BE2C (cell line): ENCODE measurements around the gene DUOX1.

Experiments used
- DNase-seq: peaks from one replicate; pipeline ENCODE4 v3.0.0-alpha.2; 2020
- H3K27me3 ChIP-seq: fragments of 250-450 bp; sonication (Bioruptor Pico); 2 replicates; pipeline ENCODE4 v1.5.1; 2020; ENCODE audit warnings: mild to moderate bottlenecking
- H3K36me3 ChIP-seq: fragments of 250-450 bp; sonication (Bioruptor Pico); 2 replicates; pipeline ENCODE4 v1.5.1; 2020; ENCODE audit warnings: mild to moderate bottlenecking
- H3K4me1 ChIP-seq: fragments of 250-450 bp; sonication (Bioruptor Pico); 2 replicates; pipeline ENCODE4 v1.5.1; 2020
- H3K4me3 ChIP-seq: 2 replicates; pipeline ENCODE4 v1.5.1; 2011; ENCODE audit warnings: low read depth, low read length
- H3K9me3 ChIP-seq: fragments of 250-450 bp; sonication (Bioruptor Pico); 2 replicates; pipeline ENCODE4 v1.5.1; 2020
- TF ChIP-seq, protein P1 (sequence below): IDR thresholded peaks from 2 replicates; pipeline ENCODE4 v1.5.1; 2012; ENCODE audit warnings: mild to moderate bottlenecking, low read depth, low read length

Gene DUOX1

GRCh38 chr15:45199136-45199810, 69.5 kb downstream of the DUOX1 start:
- H3K27me3 ChIP-seq, result no peaks in the 10 kb centered on the region
- peak overlapping the region; percentile 84 for H3K4me3 ChIP-seq
- no peaks in the 10 kb centered on the region for H3K36me3 ChIP-seq
- H3K9me3 ChIP-seq, result no peaks in the 10 kb centered on the region
- TF ChIP-seq, protein P1, sequence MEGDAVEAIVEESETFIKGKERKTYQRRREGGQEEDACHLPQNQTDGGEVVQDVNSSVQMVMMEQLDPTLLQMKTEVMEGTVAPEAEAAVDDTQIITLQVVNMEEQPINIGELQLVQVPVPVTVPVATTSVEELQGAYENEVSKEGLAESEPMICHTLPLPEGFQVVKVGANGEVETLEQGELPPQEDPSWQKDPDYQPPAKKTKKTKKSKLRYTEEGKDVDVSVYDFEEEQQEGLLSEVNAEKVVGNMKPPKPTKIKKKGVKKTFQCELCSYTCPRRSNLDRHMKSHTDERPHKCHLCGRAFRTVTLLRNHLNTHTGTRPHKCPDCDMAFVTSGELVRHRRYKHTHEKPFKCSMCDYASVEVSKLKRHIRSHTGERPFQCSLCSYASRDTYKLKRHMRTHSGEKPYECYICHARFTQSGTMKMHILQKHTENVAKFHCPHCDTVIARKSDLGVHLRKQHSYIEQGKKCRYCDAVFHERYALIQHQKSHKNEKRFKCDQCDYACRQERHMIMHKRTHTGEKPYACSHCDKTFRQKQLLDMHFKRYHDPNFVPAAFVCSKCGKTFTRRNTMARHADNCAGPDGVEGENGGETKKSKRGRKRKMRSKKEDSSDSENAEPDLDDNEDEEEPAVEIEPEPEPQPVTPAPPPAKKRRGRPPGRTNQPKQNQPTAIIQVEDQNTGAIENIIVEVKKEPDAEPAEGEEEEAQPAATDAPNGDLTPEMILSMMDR, result no peak
- H3K4me1 ChIP-seq, result no peaks in the 10 kb centered on the region
- DNase-seq, result no peak

DNA sequence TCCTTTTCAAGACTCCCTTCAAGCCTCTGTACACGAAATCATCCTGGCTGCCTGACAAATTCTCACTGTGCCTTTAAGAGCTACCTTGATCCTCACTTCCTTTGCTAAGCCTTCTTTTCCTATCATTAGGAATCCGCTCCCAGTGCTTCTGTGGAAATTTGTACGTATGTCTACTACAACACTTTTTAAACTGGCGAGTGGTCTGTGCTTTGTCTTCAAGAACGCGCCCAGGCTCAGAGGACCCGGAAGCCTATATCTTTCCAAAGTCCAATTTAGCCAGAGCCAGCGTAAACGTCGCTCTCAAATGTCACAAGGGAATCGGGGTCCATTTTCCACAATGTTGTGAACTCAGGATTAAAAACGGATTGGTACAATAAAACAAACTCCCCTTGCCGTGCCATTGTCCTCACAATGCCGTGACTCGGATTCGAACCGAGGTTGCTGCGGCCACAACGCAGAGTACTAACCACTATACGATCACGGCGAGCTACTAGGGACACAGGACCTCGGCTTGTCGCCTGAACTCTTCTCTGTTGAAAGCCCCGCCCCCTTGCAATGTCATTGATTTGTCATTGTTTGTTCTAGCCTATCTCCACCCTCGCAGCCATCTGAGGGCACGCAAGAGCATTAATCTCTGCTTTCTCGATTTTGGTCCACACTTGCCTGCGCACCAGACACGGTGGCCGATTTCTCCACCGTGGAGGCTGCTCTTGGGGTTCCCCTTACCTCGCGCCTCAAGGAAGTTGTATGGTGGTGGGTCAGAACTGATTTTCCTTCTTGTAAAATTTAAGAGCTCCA, 70.4 kb downstream of the DUOX1 start:
- TF ChIP-seq, protein P1, result no peak
- H3K4me3 ChIP-seq, result peak overlapping the region; percentile 95
- H3K27me3 ChIP-seq, result no peaks in the 10 kb centered on the region
- no peaks in the 10 kb centered on the region for H3K9me3 ChIP-seq
- no peaks in the 10 kb centered on the region for H3K36me3 ChIP-seq
- H3K4me1 ChIP-seq, result no peaks in the 10 kb centered on the region
- peak; percentile 88 for DNase-seq

DNA sequence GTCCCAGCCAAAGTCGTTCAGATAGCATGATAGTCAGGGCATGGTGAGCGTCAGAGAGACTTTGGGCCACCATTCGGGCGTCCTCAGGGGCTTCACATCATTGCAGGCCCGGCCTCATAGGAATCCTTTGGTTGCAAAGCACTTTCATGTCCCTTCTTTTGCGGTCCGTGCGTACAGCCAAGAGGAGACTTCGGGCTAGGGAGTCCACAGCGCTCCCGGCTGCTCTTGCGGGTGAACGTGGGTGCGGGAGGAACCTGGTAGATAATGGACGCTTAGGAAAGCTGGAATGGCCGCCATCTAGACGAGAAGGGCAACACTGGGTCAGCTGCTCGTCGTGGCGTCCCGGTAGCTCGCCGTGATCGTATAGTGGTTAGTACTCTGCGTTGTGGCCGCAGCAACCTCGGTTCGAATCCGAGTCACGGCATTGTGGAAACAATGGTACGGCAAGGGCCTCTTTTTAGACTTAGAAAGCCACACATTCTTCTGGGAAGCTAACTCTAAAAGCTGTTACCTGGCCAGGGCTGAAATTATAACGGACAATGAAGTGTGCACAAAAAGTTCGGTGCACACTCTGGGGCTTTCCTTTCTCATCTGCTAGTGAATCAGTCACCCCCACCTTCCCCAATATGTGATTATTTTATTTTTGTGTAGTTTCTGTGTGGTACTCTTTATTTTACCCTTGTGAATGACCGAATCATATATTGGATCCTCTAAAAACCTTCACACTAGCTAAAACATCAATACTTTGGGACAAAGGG, 71.2 kb downstream of the DUOX1 start:
- Histone ChIP-seq H3K4me1 (no peaks in the 10 kb centered on the region), H3K27me3 (no peaks in the 10 kb centered on the region), H3K9me3 (no peaks in the 10 kb centered on the region), H3K4me3 (peak overlapping the region; percentile 95), H3K36me3 (no peaks in the 10 kb centered on the region)
- DNase-seq, result peak; percentile 81
- TF ChIP-seq, protein P1, result no peak

GRCh38 chr15:45201557-45201859, 71.7 kb downstream of the DUOX1 start:
- no peaks in the 10 kb centered on the region for H3K36me3 ChIP-seq
- TF ChIP-seq, protein P1, result no peak
- no peaks in the 10 kb centered on the region for H3K27me3 ChIP-seq
- DNase-seq, result no peak
- H3K4me3 ChIP-seq, result no peak overlapping the region
- no peaks in the 10 kb centered on the region for H3K4me1 ChIP-seq
- H3K9me3 ChIP-seq, result no peaks in the 10 kb centered on the region

- Histone ChIP-seq H3K9me3 (no peaks in the 10 kb centered on the region), H3K27me3 (no peaks in the 10 kb centered on the region), H3K4me1 (no peaks in the 10 kb centered on the region), H3K36me3 (no peaks in the 10 kb centered on the region), H3K4me3 (no peak overlapping the region)
- DNase-seq, result no peak
- TF ChIP-seq, protein P1, result no peak
Observed at GRCh38 chr15:45201869-45202268, 72.1 kb downstream of the DUOX1 start.
